Endodermal cell (in vitro differentiated cells): ENCODE data around the gene ASB1. TPM values are rescaled to one million over a fixed set of nuclear protein-coding genes. Genes with fewer than 3 reads are reported as not detected.

Experiments
- DNase-seq: peaks from one replicate; pipeline ENCODE4 v3.0.0-alpha.2; 2017
- H3K27ac ChIP-seq: 2 replicates; pipeline ENCODE4 v1.5.1; 2013; ENCODE audit warnings: mild to moderate bottlenecking, low read depth, low read length, moderate library complexity
- H3K27me3 ChIP-seq: 2 replicates; pipeline ENCODE4 v1.6.1; 2013; ENCODE audit warnings: mild to moderate bottlenecking, low read length, moderate library complexity; ENCODE audit not compliant: insufficient read depth, control insufficient read depth, poor library complexity, severe bottlenecking
- H3K36me3 ChIP-seq: 2 replicates; pipeline ENCODE4 v1.7.0; 2013; ENCODE audit warnings: mild to moderate bottlenecking, low read length, moderate library complexity; ENCODE audit not compliant: control insufficient read depth, insufficient read depth
- H3K4me1 ChIP-seq: one replicate; pipeline ENCODE4 v1.7.0; 2013; ENCODE audit warnings: low read length; ENCODE audit not compliant: control insufficient read depth, insufficient read depth
- H3K4me3 ChIP-seq: 2 replicates; pipeline ENCODE4 v1.5.1; 2013; ENCODE audit warnings: mild to moderate bottlenecking, low read length, moderate library complexity
- H3K9ac ChIP-seq: 2 replicates; pipeline ENCODE4 v1.6.1; 2013; ENCODE audit warnings: mild to moderate bottlenecking, low read length, moderate library complexity; ENCODE audit not compliant: poor library complexity, severe bottlenecking; ENCODE audit errors: extremely low read depth
- H3K9me3 ChIP-seq: 2 replicates; pipeline ENCODE4 v1.6.1; 2013; ENCODE audit warnings: mild to moderate bottlenecking, low read length, moderate library complexity; ENCODE audit not compliant: control insufficient read depth
- H3K27ac Mint-ChIP-seq: 2 replicates; pipeline ENCODE4 v1.8.0; 2020; ENCODE audit warnings: mixed read lengths
- H3K27me3 Mint-ChIP-seq: 2 replicates; pipeline ENCODE4 v1.8.0; 2021; ENCODE audit warnings: mild to moderate bottlenecking, mixed read lengths; ENCODE audit not compliant: insufficient read depth
- H3K36me3 Mint-ChIP-seq: 2 replicates; pipeline ENCODE4 v1.8.0; 2020; ENCODE audit warnings: low read depth, mixed read lengths
- H3K4me1 Mint-ChIP-seq: 2 replicates; pipeline ENCODE4 v1.8.0; 2020; ENCODE audit warnings: mixed read lengths
- H3K4me3 Mint-ChIP-seq: 2 replicates; pipeline ENCODE4 v1.8.0; 2020; ENCODE audit warnings: mild to moderate bottlenecking, moderate library complexity, mixed read lengths
- H3K9me3 Mint-ChIP-seq: 2 replicates; pipeline ENCODE4 v1.8.0; 2020; ENCODE audit warnings: mild to moderate bottlenecking, mixed read lengths
- CTCF ChIP-seq: fragments of 200-600 bp; sonication (generic); conservative IDR thresholded peaks from 2 replicates; pipeline ENCODE4 v1.5.0; 2021; ENCODE audit warnings: antibody characterized with exemption, mild to moderate bottlenecking
- WGBS, 2 experiments: methylation state at CpG; one replicate each; pipeline versions ENCODE4 v1.1.5 to v1.1.7; 2013; ENCODE audit warnings: missing lambda C conversion rate in 2 of 2, mixed read lengths in 1 of 2; ENCODE audit not compliant: insufficient coverage in 1 of 2, insufficient read length in 1 of 2; 5-methylcytosine and 5-hydroxymethylcytosine counted together
- total RNA-seq, 2 donors: library from RNA; stranded (reverse); fragmentation: NEBNext Ultra II Directional in 1 of 2; extraction: Animal tissue kit (Norgen Biotek cat#: 25700) in 1 of 2; gene quantifications; 2 replicates in 1 of 2; 3 replicates in 1 of 2; pipeline ENCODE4 v1.2.1, GENCODE V29; 2021

Gene ASB1
- total RNA-seq, 2 donors from 2014 or later: 39.0 to 39.6 TPM

- no peaks in the 10 kb centered on the region for H3K27me3 ChIP-seq
- no peaks in the 10 kb centered on the region for H3K9me3 ChIP-seq
- H3K36me3 Mint-ChIP-seq: peaks cover 52% of the 10 kb centered on the region
- no peak overlapping the region for H3K27ac Mint-ChIP-seq
- H3K4me3 Mint-ChIP-seq: no peak overlapping the region
- H3K4me1 Mint-ChIP-seq: no peaks in the 10 kb centered on the region
- H3K27me3 Mint-ChIP-seq: peaks cover 3% of the 10 kb centered on the region
- no peak overlapping the region for H3K9ac ChIP-seq
- H3K4me3 ChIP-seq: no peak overlapping the region
- 96 to 99% methylated on average over 9 to 11 of the region's 11 CpGs for WGBS, 2 experiments
- no peaks in the 10 kb centered on the region for H3K4me1 ChIP-seq
- DNase-seq: no peak
- H3K27ac ChIP-seq: no peak overlapping the region
- H3K9me3 Mint-ChIP-seq: no peaks in the 10 kb centered on the region
- peaks cover 67% of the 10 kb centered on the region for H3K36me3 ChIP-seq
- no peak for TF ChIP-seq CTCF
Measured at GRCh38 chr2:238450440-238450861, 23.7 kb downstream of the ASB1 start.

DNA sequence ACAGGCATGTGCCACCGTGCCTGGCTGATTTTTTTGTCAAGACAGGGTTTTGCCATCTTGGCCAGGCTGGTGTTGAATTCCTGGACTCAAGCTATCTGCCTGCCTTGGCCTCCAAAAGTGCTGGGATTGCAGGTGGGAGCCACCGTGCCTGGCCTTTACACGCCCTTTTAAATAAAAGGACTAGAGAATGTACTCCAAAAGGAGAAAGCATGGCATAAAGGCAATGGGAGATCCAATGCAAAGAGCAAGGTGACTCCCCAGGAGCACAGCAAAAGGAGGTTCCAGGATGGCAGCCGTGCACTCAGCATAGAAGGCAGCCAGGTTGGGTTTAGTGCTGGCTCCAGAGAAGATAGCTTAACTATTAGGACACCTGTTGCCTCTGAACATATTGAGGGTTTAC, 27.1 kb downstream of the ASB1 start:
- Mint-ChIP-seq H3K4me3 (no peak overlapping the region), H3K36me3 (peaks cover 30% of the 10 kb centered on the region), H3K27me3 (peaks cover 7% of the 10 kb centered on the region), H3K27ac (no peak overlapping the region), H3K4me1 (no peaks in the 10 kb centered on the region), H3K9me3 (no peaks in the 10 kb centered on the region)
- no peaks in the 10 kb centered on the region for H3K4me1 ChIP-seq
- H3K27ac ChIP-seq: no peak overlapping the region
- 81 to 93% methylated on average over 4 of the region's 4 CpGs for WGBS, 2 experiments
- no peaks in the 10 kb centered on the region for H3K9me3 ChIP-seq
- H3K27me3 ChIP-seq: no peaks in the 10 kb centered on the region
- H3K4me3 ChIP-seq: no peak overlapping the region
- H3K36me3 ChIP-seq: peaks cover 35% of the 10 kb centered on the region
- TF ChIP-seq CTCF: no peak
- H3K9ac ChIP-seq: no peak overlapping the region
- no peak for DNase-seq

DNA sequence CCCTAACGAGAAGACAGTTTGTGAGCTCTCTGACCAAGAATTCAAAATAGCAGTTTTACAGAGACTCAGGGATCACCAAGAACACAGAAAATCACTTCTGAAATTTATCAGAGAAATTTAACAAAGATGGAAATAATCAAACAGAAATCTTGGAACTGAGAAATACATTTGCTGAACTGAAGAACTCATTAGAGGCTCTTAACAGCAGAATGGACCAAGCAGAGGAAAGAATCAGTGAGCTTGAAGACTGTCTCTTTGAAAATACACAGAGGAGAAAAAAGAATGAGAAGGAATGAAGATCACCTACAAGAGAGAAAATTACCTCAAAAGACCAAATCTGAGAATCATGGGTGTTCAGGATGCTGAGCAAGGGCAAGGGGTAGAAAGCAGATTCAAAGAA, 29.7 kb downstream of the ASB1 start:
- peaks cover 7% of the 10 kb centered on the region for H3K27me3 Mint-ChIP-seq
- H3K4me1 ChIP-seq: no peaks in the 10 kb centered on the region
- TF ChIP-seq CTCF: no peak
- H3K9ac ChIP-seq: no peak overlapping the region
- H3K9me3 ChIP-seq: no peaks in the 10 kb centered on the region
- no peak overlapping the region for H3K27ac ChIP-seq
- no peak overlapping the region for H3K4me3 ChIP-seq
- no peak overlapping the region for H3K4me3 Mint-ChIP-seq
- H3K27me3 ChIP-seq: no peaks in the 10 kb centered on the region
- no peak for DNase-seq
- 88 to 90% methylated on average over 1 of the region's 1 CpG for WGBS, 2 experiments
- no peaks in the 10 kb centered on the region for H3K4me1 Mint-ChIP-seq
- H3K36me3 ChIP-seq: peaks cover 13% of the 10 kb centered on the region
- H3K36me3 Mint-ChIP-seq: peaks cover 14% of the 10 kb centered on the region
- H3K27ac Mint-ChIP-seq: no peak overlapping the region
- no peaks in the 10 kb centered on the region for H3K9me3 Mint-ChIP-seq
